Upper lobe of right lung (tissue), 1 donor: ENCODE data around the gene SNTG2. TPM values are rescaled to one million over a fixed set of nuclear protein-coding genes. Genes with fewer than 3 reads are reported as not detected.
"Not testable (repeated sequence)": the region's sequence is repeated elsewhere in the genome, so short reads cannot be mapped to it uniquely, and the experiment has no call there.

ENCODE experiments used
- ATAC-seq: fragments of 200-7000 bp; cut with Tn5 transposase; one replicate; pipeline ENCODE4 v1.9.1; 2020; ENCODE audit warnings: mild to moderate bottlenecking, moderate library complexity
- DNase-seq: peaks from one replicate; pipeline ENCODE4 v3.0.0-alpha.2; 2020
- H3K27ac ChIP-seq: fragments of 200-600 bp; one replicate; pipeline ENCODE4 v1.8.0; 2022
- H3K27me3 ChIP-seq: fragments of 200-600 bp; one replicate; pipeline ENCODE4 v1.8.0; 2022; ENCODE audit warnings: mild to moderate bottlenecking
- H3K36me3 ChIP-seq: fragments of 200-600 bp; one replicate; pipeline ENCODE4 v1.8.0; 2022
- H3K4me1 ChIP-seq: fragments of 200-600 bp; one replicate; pipeline ENCODE4 v1.8.0; 2022
- H3K4me3 ChIP-seq: fragments of 200-600 bp; one replicate; pipeline ENCODE4 v1.8.0; 2022; ENCODE audit warnings: mild to moderate bottlenecking
- H3K9me3 ChIP-seq: fragments of 200-600 bp; one replicate; pipeline ENCODE4 v1.8.0; 2022
- CTCF ChIP-seq: fragments of 200-600 bp; IDR thresholded peaks from one replicate; pipeline ENCODE4 v1.8.0; 2022; ENCODE audit warnings: antibody characterized with exemption
- intact Hi-C: fragments of 100-400 bp; cut with DNase I; formaldehyde crosslinking; loops from one replicate; pipeline ENCODE4 v1.11.0; 2022
- total RNA-seq: library from RNA; stranded (reverse); fragmentation: NEBNext Ultra II Directional; extraction: Animal tissue kit (Norgen Biotek cat#: 25700); gene quantifications from one replicate; pipeline ENCODE4 v1.2.1, GENCODE V29; 2021
- donor health status: DM: no; HTN: yes; CAD: no; lungs with severe emphysema.

Gene SNTG2
- total RNA-seq, 1 donor from 2014 or later: 3.6 TPM

- no peaks in the 10 kb centered on the region for H3K27me3 ChIP-seq
- intact Hi-C loops: no loop called here
- no peak for TF ChIP-seq CTCF
- no peaks in the 10 kb centered on the region for H3K36me3 ChIP-seq
- ATAC-seq: no peak
- H3K27ac ChIP-seq: no peak overlapping the region
- no peak overlapping the region for H3K4me3 ChIP-seq
- DNase-seq: no peak
- H3K9me3 ChIP-seq: no peaks in the 10 kb centered on the region
- no peaks in the 10 kb centered on the region for H3K4me1 ChIP-seq
Measured at GRCh38 chr2:1088940-1089339, 138.3 kb downstream of the SNTG2 start.

- no peaks in the 10 kb centered on the region for H3K4me1 ChIP-seq
- H3K27ac ChIP-seq: no peak overlapping the region
- TF ChIP-seq CTCF: no peak
- H3K9me3 ChIP-seq: no peaks in the 10 kb centered on the region
- DNase-seq (no peak), ATAC-seq (no peak)
- intact Hi-C loops: no loop called here
- no peaks in the 10 kb centered on the region for H3K27me3 ChIP-seq
- no peak overlapping the region for H3K4me3 ChIP-seq
- H3K36me3 ChIP-seq: no peaks in the 10 kb centered on the region
Measured at GRCh38 chr2:1091895-1092585, 141.4 kb downstream of the SNTG2 start.

- intact Hi-C loops, H3K27ac ChIP-seq, H3K4me3 ChIP-seq, ATAC-seq, DNase-seq, H3K9me3 ChIP-seq, H3K4me1 ChIP-seq, H3K27me3 ChIP-seq, H3K36me3 ChIP-seq: not testable (repeated sequence)
Measured at GRCh38 chr2:1093668-1094067, 143.0 kb downstream of the SNTG2 start.

GRCh38 chr2:1097101-1097500 lies 146.5 kb downstream of the SNTG2 start:
- no peaks in the 10 kb centered on the region for H3K36me3 ChIP-seq
- intact Hi-C loops: no loop called here
- H3K27ac ChIP-seq: no peak overlapping the region
- no peak overlapping the region for H3K4me3 ChIP-seq
- ATAC-seq (no peak), DNase-seq (no peak)
- no peak for TF ChIP-seq CTCF
- H3K9me3 ChIP-seq: no peaks in the 10 kb centered on the region
- no peaks in the 10 kb centered on the region for H3K27me3 ChIP-seq
- H3K4me1 ChIP-seq: no peaks in the 10 kb centered on the region

- H3K4me1 ChIP-seq: no peaks in the 10 kb centered on the region
- DNase-seq (no peak), ATAC-seq (peak; percentile 33)
- no peak overlapping the region for H3K4me3 ChIP-seq
- H3K27me3 ChIP-seq: no peaks in the 10 kb centered on the region
- no peak for TF ChIP-seq CTCF
- no peaks in the 10 kb centered on the region for H3K36me3 ChIP-seq
- intact Hi-C loops: no loop called here
- no peak overlapping the region for H3K27ac ChIP-seq
- H3K9me3 ChIP-seq: no peaks in the 10 kb centered on the region
Measured at GRCh38 chr2:1099418-1099817, 148.8 kb downstream of the SNTG2 start.

- intact Hi-C loops: no loop called here
- Histone ChIP-seq H3K27me3 (no peaks in the 10 kb centered on the region), H3K36me3 (no peaks in the 10 kb centered on the region), H3K4me1 (no peaks in the 10 kb centered on the region), H3K9me3 (no peaks in the 10 kb centered on the region), H3K4me3 (no peak overlapping the region), H3K27ac (no peak overlapping the region)
- DNase-seq: no peak
- no peak for ATAC-seq
- TF ChIP-seq CTCF: no peak
Measured at GRCh38 chr2:1101011-1101782, 150.5 kb downstream of the SNTG2 start.
